Effector memory CD4-positive, alpha-beta T cell (primary cell): Measurements from ENCODE around the gene TMEM141.

Source experiments
- DNase-seq, 3 donors: peaks; one replicate each; pipeline ENCODE4 v3.0.0-alpha.2; 2020
- H3K27ac ChIP-seq: 2 replicates; pipeline ENCODE4 v1.7.0; 2013; ENCODE audit warnings: mild to moderate bottlenecking, low read length, moderate library complexity; ENCODE audit not compliant: insufficient read depth, poor library complexity, severe bottlenecking
- H3K27me3 ChIP-seq: replicated peaks from 2 replicates; pipeline ENCODE4 v1.7.0; 2013; ENCODE audit warnings: mild to moderate bottlenecking, low read length; ENCODE audit not compliant: insufficient read depth, control insufficient read depth, poor library complexity, severe bottlenecking
- H3K36me3 ChIP-seq: 2 replicates; pipeline ENCODE4 v1.7.0; 2013; ENCODE audit warnings: mild to moderate bottlenecking, low read length, moderate library complexity; ENCODE audit not compliant: control insufficient read depth, insufficient read depth
- H3K4me1 ChIP-seq: 2 replicates; pipeline ENCODE4 v1.7.0; 2013; ENCODE audit warnings: low read length, mild to moderate bottlenecking; ENCODE audit not compliant: control insufficient read depth, insufficient read depth, poor library complexity, severe bottlenecking
- H3K4me3 ChIP-seq: 2 replicates; pipeline ENCODE4 v1.7.0; 2013; ENCODE audit warnings: low read length, low read depth, mild to moderate bottlenecking; ENCODE audit not compliant: insufficient read depth, poor library complexity, severe bottlenecking
- H3K9me3 ChIP-seq: 2 replicates; pipeline ENCODE4 v1.7.0; 2013; ENCODE audit warnings: mild to moderate bottlenecking, low read length, moderate library complexity; ENCODE audit not compliant: control insufficient read depth
- total RNA-seq, 3 donors: gene quantifications; one replicate each; lab custom pipeline; 2026; lab: John Stamatoyannopoulos, UW

Gene TMEM141
- total RNA-seq, result 5.0 to 6.0 (median 5.2) reads per million in 3 donors

- Histone ChIP-seq H3K36me3 (peaks cover 5% of the 10 kb centered on the region), H3K4me3 (peak within 1 kb of the TSS; percentile 56), H3K4me1 (peaks cover 20% of the 10 kb centered on the region), H3K27ac (peak within 1 kb of the TSS; percentile 94), H3K9me3 (no peaks in the 10 kb centered on the region), H3K27me3 (no peaks in the 10 kb centered on the region)
- peak; percentile 99 to 100 (median 99) for DNase-seq
Measured at GRCh38 chr9:136790640-136791515, at the start of gene TMEM141. TMEM141 (plus strand) TSS chr9:136791344; CDS start chr9:136791371, 27 bp downstream.

GRCh38 chr9:136741883-136742571 is 49.1 kb upstream of the TMEM141 start:
- DNase-seq, result no peak
- Histone ChIP-seq H3K9me3 (no peaks in the 10 kb centered on the region), H3K4me1 (peaks cover 9% of the 10 kb centered on the region), H3K27ac (no peak overlapping the region), H3K27me3 (peaks cover 21% of the 10 kb centered on the region), H3K4me3 (peak overlapping the region; percentile 37), H3K36me3 (no peaks in the 10 kb centered on the region)

- H3K27ac ChIP-seq, result no peak within 1 kb of the TSS
- peak within 1 kb of the TSS; percentile 37 for H3K4me3 ChIP-seq
- H3K36me3 ChIP-seq, result no peaks in the 10 kb centered on the region
- no peak for DNase-seq
- H3K4me1 ChIP-seq, result peaks cover 9% of the 10 kb centered on the region
- peaks cover 21% of the 10 kb centered on the region for H3K27me3 ChIP-seq
- no peaks in the 10 kb centered on the region for H3K9me3 ChIP-seq
Measured at GRCh38 chr9:136742591-136743391, 48.4 kb upstream of the TMEM141 start, which contains the start of gene LCN10. LCN10 (minus strand) TSS chr9:136742940; CDS start chr9:136742903, 37 bp downstream.

DNA sequence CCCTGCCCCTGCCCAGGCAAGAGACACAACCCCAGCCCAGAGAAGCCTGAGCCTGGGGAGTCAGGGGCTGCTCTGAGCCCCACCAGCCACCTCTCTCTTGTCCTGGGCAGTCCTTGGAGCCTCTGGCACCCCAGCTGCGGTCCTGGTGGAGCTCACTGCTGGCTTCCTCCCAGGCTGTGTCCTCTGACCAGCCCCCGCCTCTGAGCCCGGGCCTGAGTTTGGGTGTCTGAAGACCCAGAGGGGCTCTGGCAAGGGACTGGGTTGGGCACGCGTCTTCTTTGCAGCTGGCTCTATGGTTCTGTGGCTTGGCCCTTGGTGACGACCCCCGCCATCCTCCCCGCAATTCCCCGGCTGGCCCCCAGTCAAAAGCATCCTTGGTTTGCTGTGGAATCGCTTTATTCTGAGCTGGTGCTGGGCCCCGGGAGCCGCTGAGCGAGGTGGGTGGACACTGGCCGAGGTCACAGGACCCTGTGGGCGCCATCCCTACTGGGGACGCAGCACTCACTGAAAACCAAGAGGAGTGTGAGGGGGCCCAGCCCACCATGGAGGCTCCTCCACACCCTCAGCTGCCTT is 47.4 kb upstream of the TMEM141 start:
- H3K4me1 ChIP-seq, result peaks cover 9% of the 10 kb centered on the region
- no peaks in the 10 kb centered on the region for H3K36me3 ChIP-seq
- H3K9me3 ChIP-seq, result no peaks in the 10 kb centered on the region
- peaks cover 21% of the 10 kb centered on the region for H3K27me3 ChIP-seq
- no peak overlapping the region for H3K27ac ChIP-seq
- H3K4me3 ChIP-seq, result no peak overlapping the region
- no peak for DNase-seq

DNA sequence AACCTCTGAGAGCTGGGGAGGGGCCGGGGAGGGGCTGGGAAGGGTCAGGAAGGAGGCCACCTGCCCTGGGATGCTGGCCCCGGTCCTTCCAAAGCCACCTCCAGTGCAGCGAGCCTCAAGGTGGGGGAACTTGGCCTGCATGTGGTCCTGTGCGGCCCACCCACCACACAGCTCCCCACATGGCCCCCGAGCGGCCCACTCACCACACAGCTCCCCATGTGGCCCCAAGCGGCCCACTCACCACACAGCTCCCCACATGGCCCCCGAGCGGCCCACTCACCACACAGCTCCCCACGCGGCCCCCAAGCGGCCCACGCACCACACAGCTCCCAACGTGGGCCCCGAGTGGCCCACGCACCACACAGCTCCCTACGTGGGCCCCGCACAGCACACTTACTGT is 46.4 kb upstream of the TMEM141 start:
- H3K4me1 ChIP-seq, result peaks cover 9% of the 10 kb centered on the region
- no peaks in the 10 kb centered on the region for H3K36me3 ChIP-seq
- no peaks in the 10 kb centered on the region for H3K9me3 ChIP-seq
- H3K27ac ChIP-seq, result no peak overlapping the region
- H3K27me3 ChIP-seq, result peaks cover 21% of the 10 kb centered on the region
- no peak for DNase-seq
- H3K4me3 ChIP-seq, result no peak overlapping the region

DNA sequence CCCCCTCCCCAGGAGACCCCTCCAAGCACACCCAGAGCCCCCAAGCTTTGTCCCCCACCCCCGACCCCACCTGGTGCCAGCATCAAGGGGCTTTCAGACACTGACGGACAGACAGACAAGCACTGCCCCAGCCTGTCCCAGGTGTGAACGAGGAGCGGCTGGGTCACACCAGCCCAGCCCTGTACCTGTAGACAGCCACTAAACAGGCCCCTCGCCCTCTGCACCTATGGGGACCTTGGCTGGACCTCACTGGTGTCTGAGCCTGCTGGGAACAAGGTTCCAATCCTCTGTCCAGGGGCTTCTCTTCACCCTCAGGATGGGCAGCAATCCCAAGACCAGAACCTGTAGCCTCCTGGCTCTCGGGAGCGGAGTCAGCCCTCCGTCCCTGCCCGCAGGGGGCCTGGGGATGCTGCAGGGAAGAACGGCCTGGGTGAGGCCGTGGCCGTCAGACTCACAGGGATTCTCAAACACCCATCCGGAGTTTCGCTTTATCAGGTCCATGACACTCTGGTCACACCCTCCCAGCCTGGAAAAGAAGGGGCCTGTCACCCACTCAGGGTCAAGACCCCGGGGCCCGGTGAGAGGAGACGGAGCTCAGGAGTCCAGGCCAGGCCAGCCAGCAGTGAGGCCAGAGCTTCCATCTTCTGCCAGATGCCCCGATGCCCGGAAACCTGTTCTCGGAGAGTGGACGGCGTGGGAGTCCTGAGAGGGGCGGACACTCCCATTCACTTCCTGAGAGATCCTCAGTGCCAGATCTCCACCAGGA is 45.6 kb upstream of the TMEM141 start:
- Histone ChIP-seq H3K9me3 (no peaks in the 10 kb centered on the region), H3K27me3 (peaks cover 21% of the 10 kb centered on the region), H3K36me3 (no peaks in the 10 kb centered on the region), H3K4me1 (peaks cover 9% of the 10 kb centered on the region), H3K27ac (no peak overlapping the region), H3K4me3 (no peak overlapping the region)
- no peak for DNase-seq

- H3K36me3 ChIP-seq, result no peaks in the 10 kb centered on the region
- H3K4me1 ChIP-seq, result peaks cover 7% of the 10 kb centered on the region
- DNase-seq, result no peak
- H3K4me3 ChIP-seq, result no peak overlapping the region
- no peaks in the 10 kb centered on the region for H3K9me3 ChIP-seq
- H3K27ac ChIP-seq, result no peak overlapping the region
- peaks cover 21% of the 10 kb centered on the region for H3K27me3 ChIP-seq
Measured at GRCh38 chr9:136746155-136746490, 45.0 kb upstream of the TMEM141 start.

DNA sequence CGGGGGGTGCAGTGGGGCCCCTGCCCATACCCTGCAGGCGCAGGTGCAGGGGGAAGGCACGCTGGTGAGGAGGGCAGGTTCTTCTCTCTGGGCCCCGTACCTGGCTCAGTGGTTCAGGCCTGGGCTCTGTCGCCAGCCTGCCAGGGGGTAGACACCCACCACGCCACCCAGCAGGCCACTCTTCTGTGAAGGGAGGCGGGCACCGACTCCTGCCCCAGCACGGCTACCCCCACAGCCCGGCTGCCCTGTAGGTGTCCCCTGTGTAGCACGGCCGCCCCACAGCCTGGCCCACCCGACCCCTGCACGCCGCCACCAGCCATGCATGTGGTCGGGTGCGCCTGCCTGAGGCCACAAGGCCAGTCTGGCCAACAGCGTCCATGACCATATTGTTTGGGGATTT is 44.5 kb upstream of the TMEM141 start:
- no peak overlapping the region for H3K27ac ChIP-seq
- peaks cover 2% of the 10 kb centered on the region for H3K4me1 ChIP-seq
- no peak overlapping the region for H3K4me3 ChIP-seq
- H3K9me3 ChIP-seq, result no peaks in the 10 kb centered on the region
- peaks cover 16% of the 10 kb centered on the region for H3K27me3 ChIP-seq
- no peak for DNase-seq
- H3K36me3 ChIP-seq, result no peaks in the 10 kb centered on the region
